Type B pancreatic cell (in vitro differentiated cells): ENCODE measurements around the gene PRKCE. TPM values are rescaled to one million over a fixed set of nuclear protein-coding genes. Genes with fewer than 3 reads are reported as not detected.

ENCODE experiments used
- DNase-seq: peaks from one replicate; pipeline ENCODE4 v3.0.0; 2021; ENCODE audit warnings: mixed read lengths; ENCODE audit not compliant: unreplicated experiment; ENCODE audit errors: extremely low spot score
- H3K27ac Mint-ChIP-seq: 2 replicates; pipeline ENCODE4 v1.8.0; 2021; ENCODE audit warnings: mild to moderate bottlenecking, mixed read lengths
- H3K27me3 Mint-ChIP-seq: 2 replicates; pipeline ENCODE4 v1.8.0; 2021; ENCODE audit warnings: mixed read lengths
- H3K36me3 Mint-ChIP-seq: 2 replicates; pipeline ENCODE4 v1.8.0; 2021; ENCODE audit warnings: mixed read lengths
- H3K4me1 Mint-ChIP-seq: one replicate; pipeline ENCODE4 v1.8.0; 2021; ENCODE audit warnings: mixed read lengths; ENCODE audit not compliant: unreplicated experiment
- H3K4me3 Mint-ChIP-seq: 2 replicates; pipeline ENCODE4 v1.8.0; 2021; ENCODE audit warnings: mild to moderate bottlenecking, mixed read lengths
- H3K9me3 Mint-ChIP-seq: 2 replicates; pipeline ENCODE4 v1.8.0; 2021; ENCODE audit warnings: mixed read lengths
- CTCF ChIP-seq: fragments of 200-600 bp; sonication (generic); conservative IDR thresholded peaks from 2 replicates; pipeline ENCODE4 v1.5.0; 2021; ENCODE audit warnings: antibody characterized with exemption, mild to moderate bottlenecking
- total RNA-seq: library from RNA; stranded (reverse); gene quantifications from 2 replicates; pipeline ENCODE4 v1.2.1, GENCODE V29; 2021; ENCODE audit warnings: low replicate concordance

The PRKCE gene
- total RNA-seq, 1 donor from 2014 or later, result 21.2 TPM

GRCh38 chr2:45982096-45982495 lies 330.6 kb downstream of the PRKCE start:
- peaks cover 10% of the 10 kb centered on the region for H3K4me1 Mint-ChIP-seq
- no peak for DNase-seq
- no peaks in the 10 kb centered on the region for H3K27me3 Mint-ChIP-seq
- no peak overlapping the region for H3K27ac Mint-ChIP-seq
- peaks cover 20% of the 10 kb centered on the region for H3K36me3 Mint-ChIP-seq
- no peaks in the 10 kb centered on the region for H3K9me3 Mint-ChIP-seq
- no peak overlapping the region for H3K4me3 Mint-ChIP-seq
- no peak for TF ChIP-seq CTCF

GRCh38 chr2:45983213-45983612 lies 331.7 kb downstream of the PRKCE start:
- Mint-ChIP-seq H3K27me3 (no peaks in the 10 kb centered on the region), H3K27ac (no peak overlapping the region), H3K4me3 (no peak overlapping the region), H3K36me3 (peaks cover 20% of the 10 kb centered on the region), H3K9me3 (no peaks in the 10 kb centered on the region), H3K4me1 (peaks cover 10% of the 10 kb centered on the region)
- no peak for DNase-seq
- no peak for TF ChIP-seq CTCF

- DNase-seq, result no peak
- H3K27ac Mint-ChIP-seq, result no peak overlapping the region
- H3K27me3 Mint-ChIP-seq, result no peaks in the 10 kb centered on the region
- TF ChIP-seq CTCF, result no peak
- H3K9me3 Mint-ChIP-seq, result no peaks in the 10 kb centered on the region
- no peak overlapping the region for H3K4me3 Mint-ChIP-seq
- H3K4me1 Mint-ChIP-seq, result peaks cover 10% of the 10 kb centered on the region
- peaks cover 18% of the 10 kb centered on the region for H3K36me3 Mint-ChIP-seq
Observed at GRCh38 chr2:45984366-45984765, 332.9 kb downstream of the PRKCE start.

GRCh38 chr2:45984896-45985473 lies 333.5 kb downstream of the PRKCE start:
- H3K4me3 Mint-ChIP-seq, result no peak overlapping the region
- no peak for DNase-seq
- no peaks in the 10 kb centered on the region for H3K27me3 Mint-ChIP-seq
- no peak overlapping the region for H3K27ac Mint-ChIP-seq
- H3K4me1 Mint-ChIP-seq, result peaks cover 10% of the 10 kb centered on the region
- peaks cover 17% of the 10 kb centered on the region for H3K36me3 Mint-ChIP-seq
- no peak for TF ChIP-seq CTCF
- no peaks in the 10 kb centered on the region for H3K9me3 Mint-ChIP-seq

GRCh38 chr2:45986509-45986908 lies 335.0 kb downstream of the PRKCE start:
- Mint-ChIP-seq H3K27ac (no peak overlapping the region), H3K27me3 (no peaks in the 10 kb centered on the region), H3K9me3 (no peaks in the 10 kb centered on the region), H3K36me3 (peaks cover 17% of the 10 kb centered on the region), H3K4me1 (peaks cover 10% of the 10 kb centered on the region), H3K4me3 (no peak overlapping the region)
- TF ChIP-seq CTCF, result no peak
- no peak for DNase-seq

- no peak overlapping the region for H3K27ac Mint-ChIP-seq
- DNase-seq, result no peak
- no peaks in the 10 kb centered on the region for H3K27me3 Mint-ChIP-seq
- peaks cover 10% of the 10 kb centered on the region for H3K4me1 Mint-ChIP-seq
- no peak overlapping the region for H3K4me3 Mint-ChIP-seq
- TF ChIP-seq CTCF, result no peak
- H3K9me3 Mint-ChIP-seq, result no peaks in the 10 kb centered on the region
- H3K36me3 Mint-ChIP-seq, result peaks cover 13% of the 10 kb centered on the region
Observed at GRCh38 chr2:45987856-45988255, 336.4 kb downstream of the PRKCE start.
